B cell (primary cell): ENCODE data around the gene MCHR2. TPM values are rescaled to one million over a fixed set of nuclear protein-coding genes. Genes with fewer than 3 reads are reported as not detected.

ENCODE experiments used
- ATAC-seq: fragments of 200-7000 bp; cut with Tn5 transposase; one replicate; pipeline ENCODE4 v1.10.0; 2021; ENCODE audit warnings: low read depth, mild to moderate bottlenecking, moderate number of reproducible peaks, moderate library complexity
- CTCF ChIA-PET: fragments of 350-600 bp; sonication (Branson Sonifier 250); formaldehyde crosslinking; loops from one replicate; lab custom pipeline; 2021; ENCODE audit warnings: antibody characterized with exemption, inconsistent platforms; lab: Charles Lee
- POLR2A ChIA-PET: fragments of 350-600 bp; sonication (Branson Sonifier 250); formaldehyde crosslinking; loops from one replicate; lab custom pipeline; 2021; ENCODE audit warnings: antibody characterized with exemption; lab: Charles Lee
- DNase-seq: peaks from one replicate; pipeline ENCODE4 v3.0.0; 2013
- H2AFZ ChIP-seq: 2 replicates; pipeline ENCODE4 v1.6.1; 2012; ENCODE audit warnings: mild to moderate bottlenecking, low read depth, low read length; ENCODE audit not compliant: insufficient read depth, poor library complexity, severe bottlenecking
- H3K27ac ChIP-seq, 2 donors: 1 replicate in 1 of 2; 2 replicates in 1 of 2; pipeline ENCODE4 v1.5.1; 2012 to 2013; ENCODE audit warnings: low read length in 2 of 2, mild to moderate bottlenecking in 2 of 2, moderate library complexity in 1 of 2
- H3K27me3 ChIP-seq, 4 experiments: fragments of 200-600 bp in 1 of 4; sonication (generic) in 1 of 4; replicated peaks in 1 of 4; 1 replicate in 2 of 4; 2 replicates in 2 of 4; pipeline versions ENCODE4 v1.6.1 to v1.7.0; 2013 to 2016; ENCODE audit warnings: low read length in 3 of 4, mild to moderate bottlenecking in 2 of 4, mixed read lengths in 1 of 4, moderate library complexity in 1 of 4; ENCODE audit not compliant: insufficient read depth in 4 of 4, control insufficient read depth in 3 of 4; ENCODE audit errors: control extremely low read depth in 1 of 4
- H3K36me3 ChIP-seq, 2 experiments: replicated peaks in 1 of 2; 1 replicate in 1 of 2; 2 replicates in 1 of 2; pipeline versions ENCODE4 v1.6.1 to v1.7.1; 2013; ENCODE audit warnings: low read length in 1 of 2; ENCODE audit not compliant: insufficient read depth in 2 of 2, control insufficient read depth in 1 of 2; ENCODE audit errors: control extremely low read depth in 1 of 2, extremely low read depth in 1 of 2
- H3K4me1 ChIP-seq, 2 donors: fragments of 200-600 bp in 1 of 2; sonication (generic) in 1 of 2; 1 replicate in 1 of 2; 2 replicates in 1 of 2; pipeline versions ENCODE4 v1.5.1 to v1.6.1; 2013 to 2017; ENCODE audit warnings: low read length in 2 of 2; ENCODE audit not compliant: control insufficient read depth in 2 of 2, insufficient read depth in 2 of 2
- H3K4me2 ChIP-seq: replicated peaks from 2 replicates; pipeline ENCODE3; 2012; ENCODE audit warnings: mild to moderate bottlenecking, low read depth, low read length; ENCODE audit not compliant: poor library complexity, severe bottlenecking
- H3K4me3 ChIP-seq, 5 experiments: fragments of 200-600 bp in 1 of 5; sonication (generic) in 1 of 5; 1 replicate in 3 of 5; 2 replicates in 2 of 5; pipeline versions ENCODE4 v1.5.1 to v1.7.0; 2011 to 2016; ENCODE audit warnings: low read length in 4 of 5, mild to moderate bottlenecking in 4 of 5, low read depth in 2 of 5, control low read depth in 1 of 5, moderate library complexity in 1 of 5; ENCODE audit not compliant: insufficient read depth in 1 of 5; ENCODE audit errors: control extremely low read depth in 1 of 5, extremely low read depth in 1 of 5
- H3K79me2 ChIP-seq: fragments of 200-600 bp; sonication (generic); one replicate; pipeline ENCODE4 v1.6.0; 2016; ENCODE audit warnings: low read length; ENCODE audit not compliant: control insufficient read depth, insufficient read depth
- H3K9ac ChIP-seq: fragments of 200-600 bp; sonication (generic); 2 replicates; pipeline ENCODE4 v1.6.1; 2017; ENCODE audit warnings: mild to moderate bottlenecking, low read length, moderate library complexity
- H3K9me3 ChIP-seq, 3 donors: one replicate each; pipeline versions ENCODE4 v1.6.1 to v1.7.1; 2013; ENCODE audit warnings: low read length in 2 of 3; ENCODE audit not compliant: control insufficient read depth in 2 of 3, insufficient read depth in 1 of 3; ENCODE audit errors: control extremely low read depth in 1 of 3
- H4K20me1 ChIP-seq: 2 replicates; pipeline ENCODE4 v1.6.0; 2012; ENCODE audit warnings: mild to moderate bottlenecking, low read length; ENCODE audit not compliant: insufficient read depth, control insufficient read depth, poor library complexity, severe bottlenecking
- H3K27ac Mint-ChIP-seq: one replicate; pipeline ENCODE4 v1.8.0; 2021; ENCODE audit warnings: mixed read lengths
- H3K27me3 Mint-ChIP-seq: one replicate; pipeline ENCODE4 v1.8.0; 2021; ENCODE audit warnings: mixed read lengths
- H3K4me1 Mint-ChIP-seq: one replicate; pipeline ENCODE4 v1.8.0; 2021; ENCODE audit warnings: mixed read lengths
- H3K4me3 Mint-ChIP-seq: one replicate; pipeline ENCODE4 v1.8.0; 2021; ENCODE audit warnings: mixed read lengths
- H3K9me3 Mint-ChIP-seq: one replicate; pipeline ENCODE4 v1.8.0; 2022; ENCODE audit warnings: mixed read lengths; ENCODE audit not compliant: insufficient read depth
- CTCF ChIP-seq: fragments of 200-600 bp; IDR thresholded peaks from one replicate; pipeline ENCODE4 v1.8.0; 2022; ENCODE audit warnings: antibody characterized with exemption, mild to moderate bottlenecking
- EZH2 ChIP-seq: IDR thresholded peaks from 2 replicates; pipeline ENCODE4 v1.6.1; 2012; ENCODE audit warnings: borderline replicate concordance, low read depth, mild to moderate bottlenecking, moderate library complexity, low read length; ENCODE audit not compliant: insufficient read depth, poor library complexity, severe bottlenecking
- WGBS: methylation state at CpG from one replicate; pipeline ENCODE4 v1.1.5; 2013; ENCODE audit warnings: missing lambda C conversion rate; ENCODE audit not compliant: insufficient coverage; 5-methylcytosine and 5-hydroxymethylcytosine counted together
- intact Hi-C: fragments of 100-400 bp; cut with micrococcal nuclease; formaldehyde crosslinking; loops from one replicate; pipeline ENCODE4 v1.10.0; 2022
- polyA plus RNA-seq: library from polyadenylated mRNA; depleted of rRNA; stranded (reverse); fragments of >200 nt; gene quantifications from 2 replicates; pipeline ENCODE4 v1.2.3, GENCODE V29; 2012
- total RNA-seq, 2 donors: library from RNA; stranded (reverse); fragments of 120-200 nt in 1 of 2; gene quantifications; 1 replicate in 1 of 2; 2 replicates in 1 of 2; pipeline versions ENCODE4 v1.2.3 to v1.2.4, GENCODE V29; 2013 to 2022

Gene MCHR2
- total and polyA plus RNA-seq, 2 donors (not counting 1 experiment from before 2014, with no cell fraction given), result not detected

- ChIA-PET POLR2A (no interaction called here), CTCF (no interaction called here)
- no peak overlapping the region for H3K4me3 Mint-ChIP-seq
- Histone ChIP-seq H3K4me3 (no peak overlapping the region), H3K4me2 (no peak overlapping the region), H3K36me3 (no peaks in the 10 kb centered on the region), H2AFZ (no peak overlapping the region), H3K27me3 (no peaks in the 10 kb centered on the region), H3K79me2 (no peaks in the 10 kb centered on the region), H3K4me1 (no peaks in the 10 kb centered on the region), H3K9me3 (no peaks in the 10 kb centered on the region), H4K20me1 (no peaks in the 10 kb centered on the region), H3K27ac (no peak overlapping the region), H3K9ac (no peak overlapping the region)
- intact Hi-C loops, result no loop called here
- no peak for TF ChIP-seq EZH2
- TF ChIP-seq CTCF, result no peak
- H3K27ac Mint-ChIP-seq, result no peak overlapping the region
- H3K9me3 Mint-ChIP-seq, result no peaks in the 10 kb centered on the region
- H3K27me3 Mint-ChIP-seq, result peaks cover 10% of the 10 kb centered on the region
- no CpG with 5 or more reads among the region's 1 CpG for WGBS
- DNase-seq (no peak), ATAC-seq (no peak)
- no peaks in the 10 kb centered on the region for H3K4me1 Mint-ChIP-seq
Measured at GRCh38 chr6:99979953-99980352, 14.1 kb downstream of the MCHR2 start.

- CTCF ChIA-PET, result no interaction called here
Measured at GRCh38 chr6:99967052-99967451, 27.0 kb downstream of the MCHR2 start.

More at GRCh38 chr6:99967052-99967451, 27.0 kb downstream of the MCHR2 start:
- no peaks in the 10 kb centered on the region for H4K20me1 ChIP-seq
- no peak overlapping the region for H3K4me3 ChIP-seq
- DNase-seq (no peak), ATAC-seq (no peak)
- H3K27me3 ChIP-seq, result no peaks in the 10 kb centered on the region
- intact Hi-C loops, result no loop called here
- H3K27ac ChIP-seq, result no peak overlapping the region
- no peaks in the 10 kb centered on the region for H3K4me1 ChIP-seq
- H3K27ac Mint-ChIP-seq, result no peak overlapping the region
- no peak overlapping the region for H3K4me2 ChIP-seq
- POLR2A ChIA-PET, result no interaction called here
- H2AFZ ChIP-seq, result no peak overlapping the region
- TF ChIP-seq CTCF (no peak), EZH2 (no peak)
- no peaks in the 10 kb centered on the region for H3K9me3 Mint-ChIP-seq
- no peaks in the 10 kb centered on the region for H3K4me1 Mint-ChIP-seq
- H3K27me3 Mint-ChIP-seq, result no peaks in the 10 kb centered on the region
- H3K36me3 ChIP-seq, result no peaks in the 10 kb centered on the region
- H3K9me3 ChIP-seq, result no peaks in the 10 kb centered on the region
- H3K4me3 Mint-ChIP-seq, result no peak overlapping the region
- no peaks in the 10 kb centered on the region for H3K79me2 ChIP-seq
- H3K9ac ChIP-seq, result no peak overlapping the region
